ENCODE measurements around the gene CHST8.

GRCh38 chr19:33794683-33795369 lies 173.1 kb downstream of the CHST8 start:
- no peak for TF ChIP-seq SP1 (IDR thresholded peaks at IDR 0.05)
- no peak for TF ChIP-seq FOXM1 (IDR thresholded peaks at IDR 0.05; ENCODE audit: borderline replicate concordance)
